ENCODE measurements around the gene PPFIBP1. TPM values are rescaled to one million over a fixed set of nuclear protein-coding genes. Genes with fewer than 3 reads are reported as not detected.
A peak's percentile ranks its signal among the peaks of the same experiment; 100 is the strongest.
"Not testable (repeated sequence)": the region's sequence is repeated elsewhere in the genome, so short reads cannot be mapped to it uniquely, and the experiment has no call there.

The PPFIBP1 gene
- total and polyA plus RNA-seq, 7 donors, result 5.9 to 63.1 (median 28.3) TPM

GRCh38 chr12:27577688-27578087 lies 53.7 kb downstream of the PPFIBP1 start:
- Histone ChIP-seq H3K4me1 (peaks cover 27% of the 10 kb centered on the region), H3K9me3 (no peaks in the 10 kb centered on the region), H3K27me3 (ENCODE audit: insufficient read depth in 3 of 3, low read length in 2 of 3) (no peaks in the 10 kb centered on the region), H3K36me3 (ENCODE audit: insufficient read depth in 1 of 2, low read depth in 1 of 2) (peaks cover 0 to 9% of the 10 kb centered on the region in 2 donors), H3K27ac (no peak overlapping the region), H3K4me3 (no peak overlapping the region)
- ATAC-seq (no peak), DNase-seq (no peak)
- intact Hi-C loops (cut with DNase I), result no loop called here
- WGBS, 3 donors, result 79 to 86% (median 83%) methylated on average over 4 of the region's 4 CpGs
- no peak for TF ChIP-seq CTCF (IDR thresholded peaks at IDR 0.05)

GRCh38 chr12:27578689-27579372 lies 54.8 kb downstream of the PPFIBP1 start:
- peak in 2 of 4 donors; percentile 24 for ATAC-seq
- H3K4me3 ChIP-seq, result no peak overlapping the region
- WGBS, 3 donors, result 75 to 85% (median 79%) methylated on average over 7 of the region's 7 CpGs
- no peak for DNase-seq
- H3K36me3 ChIP-seq (ENCODE audit: insufficient read depth in 1 of 2, low read depth in 1 of 2), result peaks cover 0 to 9% of the 10 kb centered on the region in 2 donors
- no peak for TF ChIP-seq CTCF (IDR thresholded peaks at IDR 0.05)
- H3K4me1 ChIP-seq, result peaks cover 34% of the 10 kb centered on the region
- no peaks in the 10 kb centered on the region for H3K9me3 ChIP-seq
- H3K27me3 ChIP-seq (ENCODE audit: insufficient read depth in 3 of 3, low read length in 2 of 3), result no peaks in the 10 kb centered on the region
- intact Hi-C loops (cut with DNase I), result no loop called here
- no peak overlapping the region for H3K27ac ChIP-seq

GRCh38 chr12:27580561-27581330 lies 56.7 kb downstream of the PPFIBP1 start:
- ATAC-seq (no peak), DNase-seq (no peak)
- Histone ChIP-seq H3K27me3 (ENCODE audit: insufficient read depth in 3 of 3, low read length in 2 of 3) (no peaks in the 10 kb centered on the region), H3K9me3 (no peaks in the 10 kb centered on the region), H3K27ac (no peak overlapping the region), H3K36me3 (ENCODE audit: insufficient read depth in 1 of 2, low read depth in 1 of 2) (peaks cover 0 to 9% of the 10 kb centered on the region in 2 donors), H3K4me3 (no peak overlapping the region), H3K4me1 (peaks cover 21% of the 10 kb centered on the region)
- WGBS, 3 donors, result 92 to 96% (median 92%) methylated on average over 9 of the region's 9 CpGs
- intact Hi-C loops (cut with DNase I), result no loop called here
- TF ChIP-seq CTCF (IDR thresholded peaks at IDR 0.05), result no peak

GRCh38 chr12:27581331-27581671 lies 57.3 kb downstream of the PPFIBP1 start:
- intact Hi-C loops (cut with DNase I); ATAC-seq; H3K4me3 ChIP-seq; H3K9me3 ChIP-seq; H3K27ac ChIP-seq; H3K27me3 ChIP-seq (ENCODE audit: insufficient read depth in 3 of 3, low read length in 2 of 3); H3K36me3 ChIP-seq (ENCODE audit: insufficient read depth in 1 of 2, low read depth in 1 of 2); DNase-seq: not testable (repeated sequence)
- H3K4me1 ChIP-seq, result peaks cover 22% of the 10 kb centered on the region
- 97 to 100% (median 100%) methylated on average over 1 of the region's 1 CpG for WGBS, 3 donors

GRCh38 chr12:27581833-27582232 lies 57.8 kb downstream of the PPFIBP1 start:
- H3K36me3 ChIP-seq (ENCODE audit: insufficient read depth in 1 of 2, low read depth in 1 of 2); DNase-seq; H3K27me3 ChIP-seq (ENCODE audit: insufficient read depth in 3 of 3, low read length in 2 of 3); intact Hi-C loops (cut with DNase I); H3K9me3 ChIP-seq; H3K4me3 ChIP-seq; ATAC-seq: not testable (repeated sequence)
- peak overlapping the region; percentile 20 for H3K27ac ChIP-seq
- WGBS, 3 donors, result 77 to 89% (median 82%) methylated on average over 3 of the region's 3 CpGs
- peaks cover 25% of the 10 kb centered on the region for H3K4me1 ChIP-seq

- Histone ChIP-seq H3K27ac (peak overlapping the region; percentile 63), H3K4me1 (peaks cover 25% of the 10 kb centered on the region)
- intact Hi-C loops (cut with DNase I); H3K36me3 ChIP-seq (ENCODE audit: insufficient read depth in 1 of 2, low read depth in 1 of 2); H3K4me3 ChIP-seq; H3K9me3 ChIP-seq; H3K27me3 ChIP-seq (ENCODE audit: insufficient read depth in 3 of 3, low read length in 2 of 3); ATAC-seq; DNase-seq: not testable (repeated sequence)
- 56 to 78% (median 59%) methylated on average over 5 of the region's 5 CpGs for WGBS, 3 donors
Observed at GRCh38 chr12:27582445-27582844, 58.4 kb downstream of the PPFIBP1 start.

All from psoas muscle (tissue), 8 donors.